Activated CD8-positive, alpha-beta memory T cell treated with anti-CD3 and anti-CD28 coated beads for 36 hours (primary cell): ENCODE measurements around the gene GNAO1. TPM values are rescaled to one million over a fixed set of nuclear protein-coding genes. Genes with fewer than 3 reads are reported as not detected.

Experiments
- CTCF ChIA-PET: fragments of 350-600 bp; sonication (Branson Sonifier 250); formaldehyde crosslinking; loops from one replicate; lab custom pipeline; 2021; ENCODE audit warnings: antibody characterized with exemption; lab: Charles Lee
- POLR2A ChIA-PET: fragments of 350-600 bp; sonication (Branson Sonifier 250); formaldehyde crosslinking; loops from one replicate; lab custom pipeline; 2021; ENCODE audit warnings: antibody characterized with exemption; lab: Charles Lee
- total RNA-seq, 2 experiments: library from RNA; stranded (reverse); gene quantifications; one replicate each; pipeline ENCODE4 v1.2.3, GENCODE V29; 2021

Gene GNAO1
- total RNA-seq, 2 experiments from 2014 or later: 4.9 to 5.2 TPM

DNA sequence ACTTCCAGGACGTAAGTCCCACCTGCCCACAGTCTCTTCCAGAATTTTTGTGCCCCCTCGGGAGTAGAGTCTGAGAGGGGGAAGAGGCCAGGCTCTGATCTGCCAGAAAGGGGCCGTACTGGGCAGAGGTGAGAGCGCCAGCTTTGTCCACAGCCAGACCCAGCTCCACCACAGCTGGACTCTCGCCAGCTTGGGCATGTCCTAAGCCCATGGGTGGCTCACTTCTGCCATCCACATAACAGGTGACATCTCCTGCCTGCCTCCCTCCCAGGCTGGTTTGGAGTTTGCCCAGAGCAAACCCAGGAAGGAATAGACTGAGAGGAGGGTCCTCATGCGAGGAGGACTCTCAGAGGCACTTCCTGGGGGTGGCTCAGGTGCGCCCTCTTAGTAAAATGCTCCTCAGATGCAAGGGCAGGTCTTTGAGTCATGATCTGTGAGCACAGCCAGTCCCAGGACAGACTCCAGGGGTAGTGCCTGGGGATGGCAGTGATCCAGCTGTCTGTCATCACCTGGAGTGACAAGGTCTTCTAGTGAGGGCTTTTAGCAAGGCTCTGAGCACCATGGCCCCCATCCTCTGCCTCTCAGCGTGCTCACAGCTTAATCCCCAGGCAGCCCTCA, 144.9 kb downstream of the GNAO1 start:
- CTCF ChIA-PET: no interaction called here
- POLR2A ChIA-PET: no interaction called here

DNA sequence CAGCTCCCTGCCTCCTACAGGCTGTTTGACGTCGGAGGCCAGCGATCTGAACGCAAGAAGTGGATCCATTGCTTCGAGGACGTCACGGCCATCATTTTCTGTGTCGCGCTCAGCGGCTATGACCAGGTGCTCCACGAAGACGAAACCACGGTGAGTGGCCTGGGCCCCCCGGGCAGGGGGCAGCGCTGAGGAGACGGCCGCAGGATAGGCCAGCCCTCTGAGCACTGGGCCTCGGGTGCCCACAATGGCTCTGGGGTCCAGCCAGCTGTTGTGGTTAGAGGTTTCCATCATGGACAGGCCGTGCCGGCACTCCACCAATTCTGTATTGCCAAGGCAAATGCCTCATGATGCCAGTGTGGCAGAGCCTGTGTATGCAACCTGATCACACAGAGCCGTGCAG, 145.4 kb downstream of the GNAO1 start:
- CTCF ChIA-PET: no interaction called here

GRCh38 chr16:56337131-56337857, 146.0 kb downstream of the GNAO1 start:
- ChIA-PET POLR2A (no interaction called here), CTCF (no interaction called here)

More for the DNA sequence above, 145.4 kb downstream of the GNAO1 start:
- POLR2A ChIA-PET: no interaction called here

- CTCF ChIA-PET: no interaction called here
- POLR2A ChIA-PET: no interaction called here
Measured at GRCh38 chr16:56337858-56338325, 146.6 kb downstream of the GNAO1 start.

DNA sequence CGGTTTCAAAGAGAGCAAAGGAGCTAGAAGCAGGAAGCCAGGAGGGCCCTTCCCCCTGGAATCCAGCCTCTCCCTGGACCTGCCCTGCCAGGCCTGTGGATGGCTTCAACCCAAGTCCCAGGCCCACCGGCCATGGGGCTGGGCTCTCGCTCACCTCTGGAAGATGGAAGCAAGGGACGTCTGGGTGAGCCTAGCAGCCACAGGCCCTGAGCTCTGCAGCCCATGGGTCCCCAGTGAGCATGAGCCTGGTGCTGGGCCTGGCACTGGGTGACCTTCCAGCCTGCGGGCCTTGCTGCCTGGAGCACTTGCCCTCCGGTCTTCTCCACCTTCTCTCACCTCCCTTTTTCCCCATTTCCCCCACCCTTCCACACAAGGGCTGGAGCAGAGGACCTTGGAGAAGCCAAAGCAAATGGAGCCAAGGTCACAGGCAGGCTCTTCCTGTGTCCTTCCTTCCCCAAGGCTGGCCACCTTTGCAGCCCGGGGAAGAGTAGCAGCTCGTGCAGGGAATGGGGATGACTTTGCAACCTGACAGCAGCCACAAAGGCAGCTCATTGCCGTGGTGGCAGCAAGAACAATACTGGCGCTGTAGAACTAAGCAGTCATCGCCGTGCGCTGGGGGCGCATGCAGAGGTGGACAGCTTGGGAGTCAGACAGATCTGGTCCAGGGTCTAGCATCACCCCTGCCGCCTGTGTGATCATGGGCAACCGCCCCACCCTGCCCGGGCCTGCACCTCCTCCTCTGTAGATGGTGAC, 147.5 kb downstream of the GNAO1 start:
- POLR2A ChIA-PET: no interaction called here
- CTCF ChIA-PET: no interaction called here

- POLR2A ChIA-PET: no interaction called here
- CTCF ChIA-PET: no interaction called here
Measured at GRCh38 chr16:56339431-56340195, 148.3 kb downstream of the GNAO1 start.

DNA sequence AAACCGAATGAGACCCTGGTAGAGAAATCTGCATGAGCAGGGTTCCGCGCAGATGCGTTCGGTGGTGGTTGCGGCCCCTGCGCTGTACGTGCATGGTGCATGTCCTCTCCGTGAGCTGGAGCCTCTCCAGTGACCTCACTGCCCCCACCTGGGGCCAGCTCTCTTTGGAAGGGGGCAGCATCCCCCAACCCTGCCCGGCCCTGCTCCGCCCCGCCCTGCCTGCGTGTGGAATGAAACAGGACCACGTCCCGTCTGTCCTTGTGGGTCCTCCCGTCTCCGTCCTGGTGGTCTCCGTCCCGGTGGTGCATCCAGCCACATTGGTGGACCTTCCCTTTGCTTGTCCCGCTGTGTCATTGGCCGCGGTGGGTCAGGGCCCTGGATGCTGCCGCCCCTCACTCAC, 149.1 kb downstream of the GNAO1 start:
- ChIA-PET POLR2A (no interaction called here), CTCF (no interaction called here)

DNA sequence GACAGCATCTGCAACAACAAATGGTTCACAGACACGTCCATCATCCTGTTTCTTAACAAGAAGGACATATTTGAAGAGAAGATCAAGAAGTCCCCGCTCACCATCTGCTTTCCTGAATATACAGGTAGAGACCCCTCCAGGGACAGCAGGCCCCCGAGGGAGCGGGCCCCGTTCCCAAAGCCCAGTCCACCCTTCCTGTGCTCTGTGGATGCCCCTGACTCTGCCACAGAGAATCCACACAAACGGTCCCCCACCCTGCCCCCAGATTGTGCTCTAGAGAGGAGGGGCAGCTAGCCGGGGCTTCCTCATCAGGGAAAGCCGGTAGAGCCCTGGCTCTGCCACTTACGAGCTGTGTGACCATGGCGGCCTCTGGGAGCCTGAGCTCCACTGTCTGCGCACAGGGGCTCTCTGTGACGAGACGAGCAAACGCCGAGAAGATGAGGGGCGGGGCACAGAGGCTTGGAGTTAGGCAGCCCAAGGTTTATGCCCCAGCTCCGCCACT, 149.6 kb downstream of the GNAO1 start:
- ChIA-PET CTCF (interaction anchor here (1.3 kb wide), 1 partner anchor 15 kb away, joined by 3 read pairs; no protein-coding TSS in a partner anchor), POLR2A (no interaction called here)

GRCh38 chr16:56341656-56342399, 150.5 kb downstream of the GNAO1 start:
- CTCF ChIA-PET: interaction anchor here (1.3 kb wide), 1 partner anchor 15 kb away, joined by 3 read pairs; no protein-coding TSS in a partner anchor
- POLR2A ChIA-PET: no interaction called here

- CTCF ChIA-PET: interaction anchor here (0.7 kb wide), 1 partner anchor 11 kb away, joined by 3 read pairs; no protein-coding TSS in a partner anchor
- POLR2A ChIA-PET: interaction anchor here (0.7 kb wide), 1 partner anchor 74 kb away, joined by 3 read pairs; no protein-coding TSS in a partner anchor
Measured at GRCh38 chr16:56343661-56344517, 152.6 kb downstream of the GNAO1 start.

GRCh38 chr16:56344518-56345405, 153.5 kb downstream of the GNAO1 start:
- ChIA-PET CTCF (interaction anchor here (0.7 to 1.6 kb wide), 2 partner anchors 11 to 12 kb away, joined by 3 to 4 read pairs; no protein-coding TSS in a partner anchor), POLR2A (no interaction called here)

DNA sequence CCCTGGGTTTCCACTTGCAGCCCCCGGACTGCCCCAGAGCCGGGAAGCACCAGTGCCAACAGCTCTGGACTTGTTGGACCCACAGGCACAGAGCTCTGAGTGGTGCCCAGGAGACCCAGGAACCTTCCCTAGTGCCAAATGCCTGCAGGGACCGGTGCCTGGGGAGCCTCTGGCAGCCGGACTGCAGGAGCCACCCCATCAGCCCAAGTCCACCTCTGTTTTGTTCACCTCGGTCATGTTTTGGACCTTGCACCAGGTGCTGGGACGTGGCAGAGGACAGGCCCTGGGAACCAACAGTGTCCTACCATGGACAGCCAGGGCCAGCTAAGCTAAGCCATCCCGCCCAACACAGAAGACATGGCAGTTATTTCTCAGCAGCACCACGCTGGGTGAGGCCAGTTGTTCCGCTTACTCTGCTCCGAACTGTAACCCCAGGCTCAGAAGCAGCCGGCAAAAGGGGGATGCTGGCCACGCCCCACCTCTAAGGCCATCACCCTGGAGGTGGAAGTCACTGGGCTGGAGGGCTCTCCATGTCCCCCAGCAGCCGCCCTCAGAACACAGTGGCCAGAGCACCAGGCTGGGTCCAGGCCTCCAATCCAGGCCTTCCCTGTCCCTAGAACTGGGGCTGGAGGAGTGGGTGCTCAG, 154.2 kb downstream of the GNAO1 start:
- ChIA-PET POLR2A (no interaction called here), CTCF (interaction anchor here (1.6 kb wide), 1 partner anchor 11 kb away, joined by 4 read pairs; no protein-coding TSS in a partner anchor)

DNA sequence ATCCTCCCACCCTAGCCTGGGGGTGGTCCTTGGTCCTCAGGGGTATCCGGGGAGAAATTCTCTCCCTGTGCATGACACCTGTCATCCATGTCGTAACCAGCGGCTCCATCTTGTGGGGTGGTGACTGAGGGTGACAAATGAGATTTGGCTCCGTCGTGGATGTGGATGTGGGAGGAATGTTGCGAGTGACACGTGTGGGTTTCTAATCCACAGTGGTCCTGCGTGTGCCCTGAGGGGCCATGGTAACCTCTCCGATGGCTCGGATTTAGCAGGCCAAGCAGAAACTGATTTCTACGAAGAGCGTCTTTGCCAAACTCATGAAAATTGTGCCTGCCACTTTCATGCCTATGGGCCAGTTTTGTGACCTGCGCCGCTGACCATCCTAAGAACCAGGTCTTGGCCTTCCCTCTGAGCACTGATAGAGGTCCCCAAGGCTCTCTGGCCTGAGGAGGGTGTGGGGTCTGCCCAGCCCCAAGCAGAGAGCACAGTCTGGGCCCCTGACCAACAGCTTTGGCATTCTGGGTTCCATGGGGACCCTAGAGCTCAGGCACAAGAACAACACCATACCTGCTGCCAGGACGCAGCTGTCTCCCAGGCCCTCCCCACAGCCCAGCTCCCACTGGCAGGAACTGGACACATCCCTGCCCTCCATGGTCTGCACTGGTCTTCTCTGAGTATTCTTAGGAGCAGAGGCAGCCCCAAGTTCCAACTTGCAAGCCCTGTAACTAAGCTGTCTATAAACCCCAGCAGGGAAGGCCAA, 155.0 kb downstream of the GNAO1 start:
- CTCF ChIA-PET: interaction anchor here (1.6 kb wide), 1 partner anchor 10 kb away, joined by 4 read pairs; no protein-coding TSS in a partner anchor
- POLR2A ChIA-PET: no interaction called here

GRCh38 chr16:56347166-56347565, 155.9 kb downstream of the GNAO1 start:
- POLR2A ChIA-PET: no interaction called here
- CTCF ChIA-PET: interaction anchor here (0.5 kb wide), 1 partner anchor 27 kb away, joined by 3 read pairs; no protein-coding TSS in a partner anchor

DNA sequence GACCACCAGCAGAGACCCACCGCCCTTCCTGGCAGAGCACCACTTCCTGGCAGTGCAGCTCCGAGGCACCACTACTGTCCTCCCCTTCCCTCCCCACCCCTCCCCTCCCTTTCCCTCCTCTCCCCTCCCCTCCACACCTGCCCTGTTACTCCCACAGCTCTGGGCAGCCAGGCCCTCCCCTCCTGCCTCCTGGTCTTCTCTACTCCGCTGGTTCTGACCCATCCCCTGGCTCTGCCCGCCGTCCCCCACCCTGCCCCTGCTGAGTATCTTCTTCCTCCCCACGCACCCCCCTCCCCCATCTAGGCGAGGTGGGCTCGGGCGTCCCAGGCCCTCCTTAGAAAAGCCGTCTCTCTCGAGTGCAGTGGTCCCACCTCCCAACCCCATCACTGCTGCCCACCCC, 156.4 kb downstream of the GNAO1 start:
- POLR2A ChIA-PET: no interaction called here
- CTCF ChIA-PET: interaction anchor here (0.5 kb wide), 1 partner anchor 27 kb away, joined by 3 read pairs; no protein-coding TSS in a partner anchor
